ENCODE measurements around the gene PDGFRB.

Gene PDGFRB

GRCh38 chr5:150144879-150145278, 10.8 kb downstream of the PDGFRB start:
- DNase-seq (ENCODE audit: low read depth in 2 of 2): no peak

- no peak for DNase-seq (ENCODE audit: low read depth in 2 of 2)
Observed at GRCh38 chr5:150144246-150144801, 11.3 kb downstream of the PDGFRB start.

- DNase-seq (ENCODE audit: low read depth in 2 of 2): no peak
Observed at GRCh38 chr5:150143350-150144245, 12.0 kb downstream of the PDGFRB start.

GRCh38 chr5:150142959-150143349, 12.7 kb downstream of the PDGFRB start:
- no peak for DNase-seq (ENCODE audit: low read depth in 2 of 2)

GRCh38 chr5:150142185-150142958, 13.3 kb downstream of the PDGFRB start:
- DNase-seq (ENCODE audit: low read depth in 2 of 2): no peak

GRCh38 chr5:150141544-150142184, 14.0 kb downstream of the PDGFRB start:
- no peak for DNase-seq (ENCODE audit: low read depth in 2 of 2)

GRCh38 chr5:150140830-150141229, 14.8 kb downstream of the PDGFRB start:
- no peak for DNase-seq (ENCODE audit: low read depth in 2 of 2)

GRCh38 chr5:150139334-150139733, 16.3 kb downstream of the PDGFRB start:
- no peak for DNase-seq (ENCODE audit: low read depth in 2 of 2)

- DNase-seq (ENCODE audit: low read depth in 2 of 2): no peak
Observed at GRCh38 chr5:150138551-150139265, 16.9 kb downstream of the PDGFRB start.

- DNase-seq (ENCODE audit: low read depth in 2 of 2): no peak
Observed at GRCh38 chr5:150137997-150138396, 17.6 kb downstream of the PDGFRB start.

- DNase-seq (ENCODE audit: low read depth in 2 of 2): no peak
Observed at GRCh38 chr5:150137168-150137957, 18.3 kb downstream of the PDGFRB start.

- no peak for DNase-seq (ENCODE audit: low read depth in 2 of 2)
Observed at GRCh38 chr5:150136305-150137167, 19.1 kb downstream of the PDGFRB start.

- DNase-seq (ENCODE audit: low read depth in 2 of 2): no peak
Observed at GRCh38 chr5:150135557-150136304, 19.9 kb downstream of the PDGFRB start.

GRCh38 chr5:150134198-150134588, 21.5 kb downstream of the PDGFRB start:
- DNase-seq (ENCODE audit: low read depth in 2 of 2): no peak

- no peak for DNase-seq (ENCODE audit: low read depth in 2 of 2)
Observed at GRCh38 chr5:150133581-150134197, 22.0 kb downstream of the PDGFRB start.

GRCh38 chr5:150132740-150133139, 22.9 kb downstream of the PDGFRB start:
- DNase-seq (ENCODE audit: low read depth in 2 of 2): no peak

GRCh38 chr5:150131978-150132694, 23.5 kb downstream of the PDGFRB start:
- DNase-seq (ENCODE audit: low read depth in 2 of 2): no peak

- no peak for DNase-seq (ENCODE audit: low read depth in 2 of 2)
Observed at GRCh38 chr5:150131461-150131860, 24.2 kb downstream of the PDGFRB start.
